IMR-90 (cell line): Measurements from ENCODE around the gene BFSP1. TPM values are rescaled to one million over a fixed set of nuclear protein-coding genes. Genes with fewer than 3 reads are reported as not detected.

Experiments
- CTCF ChIP-seq: conservative IDR thresholded peaks from 2 replicates; pipeline ENCODE4 v1.5.1; 2012; ENCODE audit warnings: mild to moderate bottlenecking, low read depth, low read length, improper control_type of control experiment
- FOS ChIP-seq: fragments of 150-350 bp; IDR thresholded peaks from 2 replicates; pipeline ENCODE4 v1.6.1; 2016; ENCODE audit warnings: low read depth, low read length
- MAZ ChIP-seq: IDR thresholded peaks from 2 replicates; pipeline ENCODE4 v1.6.1; 2012; ENCODE audit warnings: low read depth, mild to moderate bottlenecking, low read length, improper control_type of control experiment, moderate library complexity, borderline replicate concordance
- RCOR1 ChIP-seq: IDR thresholded peaks from 2 replicates; pipeline ENCODE4 v1.6.1; 2012; ENCODE audit warnings: mild to moderate bottlenecking, low read length, improper control_type of control experiment; ENCODE audit not compliant: insufficient replicate concordance
- polyA plus RNA-seq, 3 experiments: library from polyadenylated mRNA; depleted of rRNA; stranded (reverse); fragments of >200 nt; gene quantifications; 2 replicates each; pipeline ENCODE4 v1.2.3, GENCODE V29; 2012; ENCODE audit warnings: low replicate concordance in 1 of 3
- total RNA-seq: library from RNA; depleted of rRNA; stranded (reverse); fragments of >200 nt; gene quantifications from 2 replicates; pipeline ENCODE4 v1.2.3, GENCODE V29; 2012

Gene BFSP1
- total and polyA plus RNA-seq, 2 of the 4 experiments (the other 2 are of a cell fraction): 1.1 to 2.0 TPM

- TF ChIP-seq CTCF (no peak), MAZ (no peak), RCOR1 (no peak), FOS (no peak)
Measured at GRCh38 chr20:17559338-17559737, 28.2 kb upstream of the BFSP1 start (continued).
